Fibroblast of skin of right biceps (primary cell): ENCODE measurements around the gene FOXJ3.

ENCODE experiments used
- DNase-seq: peaks from one replicate; pipeline ENCODE4 v3.0.0-alpha.2; 2013

Gene FOXJ3

DNA sequence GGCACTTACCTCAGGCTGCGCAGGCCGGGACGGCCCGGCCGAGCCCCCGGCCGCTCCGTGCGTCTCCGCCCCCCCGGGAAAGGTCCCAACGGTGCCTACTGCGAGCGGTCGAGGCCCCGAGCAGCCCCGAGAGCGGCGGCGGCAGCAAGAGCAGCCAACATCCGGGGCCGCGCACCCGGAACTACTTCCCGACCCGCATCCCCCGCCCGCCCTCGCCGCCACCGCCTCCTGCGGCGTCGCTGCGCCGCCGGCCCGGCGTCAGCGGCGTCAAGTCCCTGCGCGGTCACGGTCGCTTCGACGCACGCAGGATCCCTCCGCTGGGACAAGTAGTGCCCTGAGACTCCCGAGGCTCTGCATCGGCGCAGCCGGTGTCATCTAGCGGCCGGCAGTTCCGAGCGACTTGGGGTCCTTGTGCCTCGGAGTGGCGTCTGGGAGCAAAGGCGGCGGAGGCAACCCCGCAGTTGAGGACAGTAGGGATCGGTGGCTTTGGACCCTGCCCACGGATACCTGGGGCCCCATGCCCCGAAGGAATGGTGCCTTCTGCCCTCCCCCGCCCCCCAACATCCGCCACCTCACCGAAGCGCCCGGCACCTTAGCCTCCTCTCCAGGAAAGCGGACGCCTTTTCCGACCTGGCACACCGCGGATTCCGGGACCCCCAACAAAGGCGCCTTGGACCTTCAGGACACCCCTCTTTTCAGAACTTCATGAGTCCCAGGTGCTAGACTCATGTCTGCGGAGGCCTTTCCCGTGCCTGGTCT, at the start of gene FOXJ3:
Gene FOXJ3 (minus strand): TSS at position 186 of the 759 bp plus-strand sequence. CDS start 24,142 bp downstream, outside the sequence.
- peak; percentile 98 for DNase-seq

DNA sequence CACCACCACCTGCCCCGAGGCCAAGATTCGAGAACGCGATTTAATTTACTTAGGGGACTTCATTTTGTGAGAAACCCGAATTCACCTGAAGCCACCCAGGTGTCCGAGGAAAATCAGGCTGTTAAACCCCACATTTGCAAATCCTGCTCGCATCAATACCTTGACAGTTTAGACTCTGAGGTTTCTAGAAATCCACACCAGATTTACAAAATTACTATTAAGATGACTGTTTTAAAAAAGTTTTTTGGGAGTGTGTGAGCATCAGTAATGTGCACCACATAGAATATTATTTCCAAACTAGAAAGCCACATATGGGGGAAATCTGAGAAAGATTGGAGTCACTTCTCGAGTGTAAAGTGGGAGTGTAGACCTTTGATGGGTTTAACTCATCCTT, 46.2 kb upstream of the FOXJ3 start:
- no peak for DNase-seq

DNA sequence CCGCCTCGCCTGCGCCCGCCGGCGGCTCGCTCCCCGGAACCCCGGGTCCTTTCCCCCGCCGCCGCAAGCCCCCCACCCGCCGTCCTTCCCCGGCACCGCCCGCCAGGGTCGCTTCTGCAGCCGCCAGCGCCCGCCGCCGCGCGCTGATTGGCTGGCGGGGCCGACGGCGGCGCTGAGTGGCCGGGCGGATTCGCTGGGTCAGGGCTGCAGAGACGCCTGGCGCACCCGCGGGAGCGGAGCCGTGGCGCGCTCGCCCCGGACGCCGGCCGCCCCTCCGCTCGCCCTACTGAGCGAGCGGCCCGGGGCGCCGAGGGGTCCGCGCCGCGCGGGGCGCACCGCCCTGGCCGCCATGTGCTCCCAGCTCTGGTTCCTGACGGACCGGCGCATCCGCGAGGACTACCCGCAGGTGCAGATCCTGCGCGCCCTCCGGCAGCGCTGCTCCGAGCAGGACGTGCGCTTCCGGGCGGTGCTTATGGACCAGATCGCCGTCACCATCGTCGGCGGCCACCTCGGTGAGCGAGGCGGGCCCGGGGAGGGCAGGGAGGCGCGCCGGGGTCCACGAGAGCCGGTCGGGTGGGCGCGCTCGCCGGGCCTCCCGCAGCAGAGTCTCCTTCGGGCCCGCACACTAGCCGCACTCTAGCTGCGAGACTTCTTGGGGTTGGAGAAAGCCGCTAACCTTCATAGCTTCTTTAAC, 45.7 kb upstream of the FOXJ3 start, which contains the start of gene RIMKLA:
Gene RIMKLA (plus strand): TSS at position 207 of the 694 bp plus-strand sequence. CDS start 143 bp downstream, at position 350.
- peak; percentile 27 for DNase-seq

DNA sequence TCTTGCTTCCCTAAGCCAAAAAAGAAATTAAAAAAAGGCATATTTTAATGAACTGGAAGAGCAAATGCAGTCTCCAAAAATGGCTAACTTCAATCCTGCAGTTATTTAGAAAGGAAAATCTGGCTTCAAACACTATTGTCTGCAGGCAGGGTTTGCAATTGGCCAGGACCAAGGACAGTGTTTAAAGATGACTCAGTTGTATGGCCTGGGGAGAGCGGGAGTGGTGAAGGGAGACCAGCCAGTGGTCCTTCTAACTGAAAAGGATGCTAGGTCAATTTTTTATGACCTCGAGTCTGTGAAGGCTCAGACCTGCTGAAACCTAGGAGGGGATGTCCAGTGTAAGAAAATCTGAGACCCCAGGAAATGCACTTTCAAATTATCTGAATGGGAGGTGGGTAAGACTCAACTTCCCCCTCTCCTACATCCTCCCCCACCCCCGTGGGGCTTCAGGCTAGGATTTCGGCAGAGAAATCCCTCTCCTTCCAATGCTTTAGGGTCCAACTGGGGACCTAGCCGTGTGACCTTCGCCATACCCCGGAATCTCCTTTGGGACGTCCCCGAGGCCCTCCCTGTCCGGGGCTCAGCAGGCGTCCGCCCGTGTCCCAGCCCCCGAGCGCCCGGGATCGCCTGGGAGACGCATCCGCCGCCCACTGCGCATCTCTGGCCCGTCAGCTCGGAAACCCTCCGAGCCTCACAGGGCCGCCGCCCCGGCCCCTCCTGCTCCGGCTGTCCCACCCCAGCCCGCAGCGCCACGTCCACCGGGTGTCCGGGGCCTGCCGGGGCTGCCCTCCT, 45.0 kb upstream of the FOXJ3 start:
- peak; percentile 28 for DNase-seq

DNA sequence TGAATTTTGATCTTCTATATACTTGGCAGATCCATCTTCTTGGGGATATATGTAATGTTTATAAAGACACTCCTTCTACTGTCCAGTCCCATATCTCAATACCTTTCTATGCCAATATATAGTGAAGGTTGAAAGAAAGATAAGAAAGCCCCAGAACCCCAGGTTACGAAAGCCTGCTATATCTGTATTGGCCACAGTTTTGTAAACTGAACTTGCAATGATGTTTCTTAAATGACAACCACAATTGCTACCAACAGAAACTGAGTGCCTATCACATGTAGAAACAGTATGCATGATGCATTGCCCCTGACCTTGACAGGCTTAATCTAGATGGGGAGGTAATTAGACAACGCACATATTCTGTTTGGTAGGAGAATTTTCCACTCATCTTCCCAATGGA, 37.8 kb upstream of the FOXJ3 start:
- DNase-seq, result no peak

DNA sequence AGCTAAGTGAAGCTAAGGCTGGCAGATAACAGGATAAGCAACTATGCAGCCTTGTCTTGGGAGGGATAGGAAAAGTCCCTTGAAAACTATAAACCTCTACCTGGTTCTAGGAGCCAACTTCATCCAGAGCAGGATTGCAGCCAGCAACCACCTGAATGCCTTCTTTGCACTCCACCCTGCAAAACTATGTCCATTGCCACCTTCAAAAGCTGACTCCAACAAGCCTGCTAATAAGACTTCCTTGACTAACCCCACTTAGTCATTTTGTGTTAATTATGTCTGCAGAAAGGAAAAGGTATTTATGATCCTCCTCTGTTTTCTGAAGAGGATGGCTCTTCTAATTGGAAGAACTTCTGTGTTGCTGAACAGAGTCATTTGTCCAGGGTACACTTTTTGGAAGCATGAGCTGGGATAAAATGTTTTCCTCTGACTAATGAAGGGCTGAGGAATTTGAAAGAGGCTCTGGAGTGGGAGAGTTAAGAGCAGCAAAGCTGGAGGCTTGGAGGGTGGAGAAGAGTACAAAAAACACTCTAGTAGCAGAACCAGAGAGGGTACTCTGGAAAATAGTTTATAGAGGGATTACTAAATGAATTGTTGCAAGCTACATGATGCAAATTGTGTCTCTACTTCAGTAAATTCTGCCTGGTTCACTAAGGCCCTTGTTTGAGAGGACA, 36.0 kb upstream of the FOXJ3 start:
- DNase-seq, result no peak

DNA sequence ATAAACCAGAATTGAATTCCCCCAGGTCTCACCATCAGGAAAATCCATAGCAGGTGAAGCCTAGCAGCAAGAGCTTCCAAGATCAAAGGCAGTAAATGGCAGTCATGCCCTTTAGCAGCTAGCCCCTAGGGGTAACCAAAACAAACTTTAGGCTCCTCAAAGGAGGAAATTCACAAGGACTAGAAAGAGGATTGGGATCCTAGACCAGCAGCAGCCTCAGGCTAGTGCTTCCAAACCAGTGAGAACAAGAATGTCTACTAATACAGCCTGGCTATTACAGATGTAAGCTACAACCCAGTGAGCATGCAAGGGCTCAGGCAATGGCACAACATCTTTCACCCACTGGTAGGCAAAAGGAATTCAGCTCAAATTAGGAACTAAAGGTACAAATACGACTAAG, 34.4 kb upstream of the FOXJ3 start:
- DNase-seq, result no peak

DNA sequence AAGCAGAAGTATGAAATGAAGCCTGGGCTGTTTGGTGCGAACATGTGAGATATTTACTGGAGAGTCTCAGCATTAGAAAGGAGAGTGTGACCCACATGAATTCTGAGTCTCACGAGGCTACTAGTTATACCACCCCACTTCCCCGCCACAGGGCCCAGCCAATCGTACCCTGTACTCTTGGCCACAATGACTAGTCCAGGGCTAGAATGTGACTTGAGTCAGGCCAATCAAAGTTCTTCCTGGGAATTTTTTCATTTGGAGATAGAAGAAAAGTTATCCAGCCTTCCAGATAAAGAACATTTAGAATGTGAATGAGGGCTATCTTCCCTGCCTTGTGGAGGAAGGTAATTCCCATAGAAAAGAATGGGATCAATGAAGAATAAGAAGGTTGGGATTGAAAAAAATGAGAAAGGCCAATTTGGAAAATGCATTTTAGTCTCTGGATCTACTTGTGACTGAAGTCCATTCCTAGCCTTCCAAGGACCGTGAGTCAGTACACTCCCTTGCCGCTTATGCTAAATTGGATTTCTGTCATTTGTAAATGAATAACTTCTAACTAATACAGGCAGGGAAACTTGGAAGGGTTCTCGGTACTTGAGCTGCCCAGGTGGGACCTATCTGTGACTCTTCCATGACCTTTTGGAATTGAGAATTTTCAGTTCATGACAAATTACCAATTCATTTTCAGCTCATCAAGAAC, 33.2 kb upstream of the FOXJ3 start:
- no peak for DNase-seq

DNA sequence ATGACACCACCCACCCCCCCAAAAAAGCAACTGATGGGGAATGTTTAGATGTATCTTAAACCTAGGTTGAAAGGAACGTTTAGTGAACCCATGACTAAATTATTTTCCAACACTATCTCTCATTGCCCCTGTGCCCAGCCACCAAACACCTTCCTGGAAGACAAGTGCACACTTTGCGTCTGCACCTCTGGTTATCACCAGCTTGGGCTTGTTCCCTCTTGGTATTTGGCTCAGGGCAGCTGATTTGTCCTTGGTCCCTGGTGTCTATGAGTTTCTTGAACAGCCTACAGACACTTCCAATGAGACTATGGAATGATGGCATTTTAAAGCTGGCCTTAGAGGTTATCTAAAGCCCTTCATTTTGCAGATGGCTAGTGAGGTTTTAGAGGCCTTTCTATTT, 30.1 kb upstream of the FOXJ3 start:
- DNase-seq, result no peak

DNA sequence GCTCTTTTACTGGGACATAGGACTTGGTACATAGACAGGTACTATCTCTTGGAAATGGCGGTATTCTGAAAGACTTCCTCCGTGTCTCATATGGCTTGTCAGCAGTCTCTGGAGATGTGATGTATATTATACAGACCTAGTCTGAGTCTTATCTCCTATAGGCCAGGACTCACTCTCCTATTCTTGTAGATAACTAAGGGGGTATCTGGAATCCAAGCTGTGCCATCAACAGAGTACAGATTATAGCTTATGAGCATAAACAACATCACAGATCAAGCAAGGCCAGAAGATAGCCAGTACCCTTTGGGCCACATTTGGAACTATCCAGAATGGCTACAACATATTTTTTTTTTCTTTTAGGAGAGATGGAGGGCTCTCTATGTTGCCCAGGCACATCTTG, 29.5 kb upstream of the FOXJ3 start:
- no peak for DNase-seq

DNA sequence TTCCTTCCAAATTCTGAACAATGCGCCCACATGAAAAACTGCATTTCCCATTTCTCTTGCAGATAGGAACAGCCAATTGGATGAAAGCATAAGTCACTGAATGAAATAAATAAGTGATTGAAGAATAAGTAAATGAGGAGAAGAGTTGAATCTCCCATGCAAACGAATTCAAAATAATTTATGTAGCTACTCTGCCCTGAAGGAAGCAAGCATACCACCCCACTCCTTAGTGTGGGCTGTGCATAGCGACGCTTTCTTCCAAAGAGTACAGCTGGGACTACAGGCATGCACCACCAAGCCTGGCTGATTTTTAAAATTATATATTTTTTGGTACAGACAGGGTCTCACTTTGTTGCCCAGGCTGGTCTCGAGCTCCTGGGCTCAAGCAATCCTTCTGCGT, 29.1 kb upstream of the FOXJ3 start:
- no peak for DNase-seq

DNA sequence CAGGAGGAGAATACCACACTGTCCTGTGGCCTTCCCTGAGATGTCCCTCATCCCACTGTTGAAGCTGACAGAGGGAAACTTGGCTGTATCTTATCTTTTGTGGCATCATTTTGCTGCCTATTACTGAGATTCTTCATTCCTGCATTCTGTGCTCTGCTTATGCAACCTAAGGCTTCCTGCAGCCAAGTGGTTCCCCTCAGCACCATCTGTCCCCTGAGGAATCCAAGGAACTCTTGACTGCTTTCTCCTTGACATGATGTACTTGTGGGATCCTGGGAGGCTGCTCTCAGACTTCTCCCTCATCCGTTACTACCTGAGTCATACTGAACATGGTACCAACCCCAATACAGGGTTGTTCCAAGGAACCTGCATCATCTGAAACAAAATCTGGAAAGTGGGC, 24.4 kb upstream of the FOXJ3 start:
- DNase-seq, result no peak

DNA sequence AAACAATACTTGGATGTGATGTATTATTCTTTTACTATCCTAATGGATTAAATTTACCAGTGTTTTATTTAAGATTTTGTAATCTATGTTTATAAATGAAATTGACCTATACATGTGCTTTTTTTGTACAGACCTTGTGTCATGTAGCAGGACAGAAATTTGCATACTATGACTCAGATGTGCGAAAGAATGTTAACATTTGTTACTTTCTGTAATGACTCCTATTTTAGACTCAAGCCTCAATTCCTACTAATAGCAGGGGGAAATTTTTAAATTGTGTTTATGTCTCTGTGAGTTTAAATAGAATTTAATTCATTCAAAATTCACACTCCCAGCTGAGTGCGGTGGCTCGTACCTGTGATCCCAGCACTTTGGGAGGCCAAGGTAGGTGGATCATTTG, 23.8 kb upstream of the FOXJ3 start:
- no peak for DNase-seq

DNA sequence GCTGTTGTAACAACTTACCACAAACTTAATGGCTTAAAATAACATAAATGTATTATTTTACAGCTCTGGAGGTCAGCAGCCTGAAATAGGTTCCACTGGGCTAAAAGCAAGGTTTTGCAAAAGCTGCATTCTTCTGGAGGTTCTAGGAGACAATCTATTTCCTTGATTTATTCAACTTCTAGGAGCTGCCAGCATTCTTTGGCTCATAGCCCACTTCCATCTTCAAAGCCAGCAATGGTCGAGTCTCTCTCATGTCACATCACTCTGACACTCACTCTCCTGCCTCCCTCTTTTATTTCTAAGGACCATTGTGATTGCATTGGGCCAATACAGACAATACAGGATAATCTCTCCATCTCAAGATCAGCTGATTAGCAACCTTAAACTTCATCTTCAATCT, 15.1 kb upstream of the FOXJ3 start:
- DNase-seq, result no peak

DNA sequence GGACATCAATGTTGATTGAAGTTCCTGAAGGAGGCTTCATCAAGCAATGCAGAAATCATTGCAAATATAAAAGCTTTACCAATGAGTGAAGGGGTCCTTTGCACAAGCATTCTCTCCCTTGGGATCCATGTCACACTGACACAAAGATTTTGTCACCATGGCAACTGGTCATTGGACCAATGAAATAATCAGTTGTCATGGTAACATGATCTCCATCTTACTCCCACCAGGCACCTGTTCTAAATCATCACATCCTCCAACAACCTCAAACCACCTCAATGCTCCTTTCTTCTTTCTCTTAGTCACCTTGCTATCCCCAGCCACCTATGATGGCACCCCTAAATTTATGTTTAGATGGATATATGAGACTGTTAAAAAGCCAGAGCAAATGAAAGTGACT, 13.5 kb upstream of the FOXJ3 start:
- DNase-seq, result no peak

DNA sequence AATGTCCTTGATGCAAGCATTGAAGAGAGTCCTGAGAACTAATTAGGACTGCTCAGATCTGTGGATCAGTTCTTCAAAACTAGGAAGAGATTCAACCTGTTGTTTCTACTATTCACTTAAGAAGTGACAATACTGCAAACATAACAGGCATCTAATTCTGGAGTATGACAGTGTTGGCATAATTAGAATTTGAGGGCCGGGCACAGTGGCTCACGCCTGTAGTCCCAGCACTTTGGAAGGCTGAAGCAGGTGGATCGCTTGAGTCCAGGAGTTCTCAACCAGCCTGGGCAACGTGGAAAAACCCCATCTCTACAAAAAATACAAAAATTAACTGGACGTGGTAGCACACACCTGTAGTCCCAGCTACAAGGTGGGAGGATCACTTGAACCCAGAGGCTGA, 8.0 kb upstream of the FOXJ3 start:
- no peak for DNase-seq

DNA sequence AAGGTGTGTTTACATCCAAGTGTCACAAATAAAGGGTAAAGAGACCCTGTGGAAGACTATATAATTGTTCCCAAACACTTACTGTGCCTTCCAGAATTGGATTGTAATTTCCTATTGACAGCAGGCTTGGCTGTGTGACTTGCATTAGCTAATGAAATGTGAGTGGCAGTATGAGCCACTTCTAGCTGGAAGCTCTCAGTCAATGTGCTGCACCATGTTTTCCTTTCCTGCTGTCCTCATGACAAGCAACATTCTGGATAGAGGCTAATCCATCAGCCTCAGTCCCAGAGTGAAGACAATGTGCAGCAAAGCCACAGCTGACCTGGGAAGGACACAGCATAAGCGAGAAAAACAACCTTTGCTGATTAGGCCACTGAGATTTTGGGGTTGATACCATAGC, 5.9 kb upstream of the FOXJ3 start:
- no peak for DNase-seq

DNA sequence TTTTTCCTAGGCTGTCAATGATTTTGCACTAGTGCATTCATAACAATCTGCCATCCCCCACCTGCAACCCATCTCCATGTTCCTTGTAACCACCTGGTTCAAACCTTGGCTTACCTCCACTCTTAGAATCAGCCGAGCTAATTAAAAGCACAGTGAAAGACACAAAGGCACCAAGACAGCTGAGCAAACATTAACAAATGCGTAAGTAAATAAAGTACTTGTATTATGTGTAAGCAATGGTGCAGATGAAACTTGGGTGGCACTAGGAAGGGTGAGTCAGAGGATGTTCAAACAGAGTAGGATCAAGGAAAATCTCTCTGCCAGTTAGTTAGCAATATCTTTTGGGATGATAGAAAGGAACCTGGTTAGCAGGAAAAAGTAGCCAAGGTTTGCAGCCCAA, 5.1 kb upstream of the FOXJ3 start:
- no peak for DNase-seq

DNA sequence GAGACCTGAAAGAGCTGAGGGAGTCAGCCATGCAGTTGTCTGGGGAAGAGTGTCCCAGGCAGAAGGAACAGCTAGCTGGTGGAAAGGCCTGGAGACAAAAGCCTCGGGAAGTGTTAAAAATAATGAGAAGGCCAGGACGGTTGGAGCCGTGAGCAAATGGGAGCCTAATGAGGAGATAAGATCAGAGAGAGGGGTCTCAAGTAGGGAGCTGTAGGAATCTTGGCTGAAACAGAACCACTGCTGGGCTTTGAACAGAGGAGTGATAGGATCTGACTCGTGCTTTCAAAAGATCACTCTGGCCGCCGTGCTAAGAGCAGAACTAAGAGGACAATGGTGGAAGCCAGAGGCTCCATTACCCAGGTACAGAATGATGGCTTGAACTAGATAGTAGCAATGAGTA, 1.9 kb upstream of the FOXJ3 start:
- no peak for DNase-seq

DNA sequence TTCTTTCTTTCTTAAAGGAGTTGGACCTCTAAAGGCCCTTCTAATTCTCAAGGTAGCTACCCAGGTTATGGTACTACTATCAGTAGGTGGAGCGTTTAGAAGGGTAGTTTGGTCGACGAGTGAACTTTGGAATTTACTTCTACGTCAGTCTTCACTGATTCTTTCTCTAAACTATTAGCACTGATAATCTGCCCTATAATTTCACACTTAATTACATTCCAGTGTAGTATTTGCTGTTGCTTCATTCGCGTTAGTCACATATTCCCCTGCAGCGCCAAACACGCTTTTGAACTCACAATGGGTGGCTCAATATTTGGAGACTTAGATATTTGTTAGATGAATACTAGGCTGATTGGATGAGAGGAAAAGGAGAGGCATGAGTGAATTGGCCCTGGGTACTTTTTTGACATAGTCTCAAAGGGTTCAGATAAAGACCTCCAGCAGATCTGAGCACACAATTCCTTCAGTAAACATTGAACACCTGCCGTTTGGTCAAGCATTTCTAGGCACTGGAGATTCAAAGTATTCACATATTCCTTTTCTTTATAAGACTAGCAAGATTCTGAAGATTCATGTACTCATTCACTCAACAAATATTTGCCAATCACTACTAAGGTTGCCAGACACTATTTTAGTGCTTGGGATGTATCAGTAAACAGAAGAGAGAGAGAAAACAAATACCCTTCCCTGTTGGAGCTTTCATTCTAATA, 929 bp upstream of the FOXJ3 start:
- DNase-seq, result peak; percentile 72

DNA sequence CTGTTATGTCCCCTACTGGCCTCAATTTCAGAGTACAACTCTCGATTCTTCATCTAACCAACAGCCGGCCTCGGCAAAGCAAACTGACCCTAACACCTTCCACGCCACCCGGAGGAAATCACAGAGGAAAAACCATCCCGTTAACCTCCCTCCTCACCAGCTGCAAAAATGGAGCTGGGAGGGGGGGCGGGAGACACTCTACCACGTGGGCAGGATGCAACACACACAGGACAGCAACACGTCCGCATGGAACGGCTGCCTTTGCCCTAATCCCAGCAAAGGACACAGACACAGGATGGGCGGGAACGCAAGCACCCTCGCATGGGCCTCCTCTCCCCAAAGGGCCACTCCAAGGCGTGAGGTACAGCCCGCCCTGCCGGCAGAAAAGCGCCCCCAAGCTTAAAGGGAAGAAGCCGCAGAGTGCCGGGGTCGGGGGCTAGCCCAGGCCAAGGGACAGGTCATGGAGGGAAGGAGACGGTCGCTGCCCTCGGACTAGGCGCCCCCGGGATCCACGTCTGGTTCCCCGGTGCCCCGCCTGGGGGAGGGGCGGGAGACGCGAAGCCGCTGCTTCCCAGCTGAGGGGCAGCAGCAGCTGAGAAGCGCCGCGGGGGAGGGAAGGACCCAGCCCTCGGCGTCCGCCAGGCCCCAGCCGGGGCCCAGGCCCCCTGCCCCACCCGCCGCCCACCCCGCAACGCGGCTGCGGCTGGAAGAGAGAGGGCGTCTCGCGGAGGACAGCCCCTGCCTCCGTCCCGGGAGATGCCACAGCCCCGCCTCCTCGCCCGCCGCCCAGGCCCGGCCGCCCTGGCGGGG, 590 bp downstream of the FOXJ3 start:
- peak; percentile 62 for DNase-seq
